Measurements from ENCODE around the gene PKD1L1. TPM values are rescaled to one million over a fixed set of nuclear protein-coding genes. Genes with fewer than 3 reads are reported as not detected.

The PKD1L1 gene
- total RNA-seq, 1 donor from 2014 or later: 0.17 TPM

DNA sequence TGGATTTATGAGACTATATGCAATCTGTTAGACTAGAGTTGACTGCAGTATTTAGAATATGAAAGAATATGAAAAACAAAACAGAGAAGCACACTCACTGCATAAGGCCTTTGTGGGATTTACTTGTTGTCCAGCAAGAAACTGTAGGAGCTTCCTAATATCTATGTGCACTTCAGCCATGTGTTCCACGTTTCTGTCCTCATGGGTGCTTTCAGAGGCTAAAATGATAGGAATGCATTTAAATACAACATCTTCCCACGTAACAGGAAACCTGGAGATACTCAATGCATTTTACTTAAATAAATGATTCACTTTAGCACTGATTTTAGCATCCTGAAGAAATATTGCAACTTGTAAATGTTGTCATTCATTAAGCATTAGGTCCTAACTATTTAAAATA is 19.4 kb upstream of the PKD1L1 start:
- Mint-ChIP-seq H3K4me3 (no peak overlapping the region), H3K27me3 (no peaks in the 10 kb centered on the region), H3K36me3 (peaks cover 66% of the 10 kb centered on the region)

GRCh38 chr7:47967123-47967522 is 18.9 kb upstream of the PKD1L1 start:
- peaks cover 25% of the 10 kb centered on the region for H3K4me1 Mint-ChIP-seq (ENCODE audit: unreplicated experiment)
- TF ChIP-seq CTCF (conservative IDR thresholded peaks at IDR 0.05): no peak
- H3K4me3 Mint-ChIP-seq: no peak overlapping the region
- peaks cover 64% of the 10 kb centered on the region for H3K36me3 Mint-ChIP-seq
- no peaks in the 10 kb centered on the region for H3K9me3 Mint-ChIP-seq
- H3K27me3 Mint-ChIP-seq: no peaks in the 10 kb centered on the region
- no peak for DNase-seq (ENCODE audit: extremely low spot score, unreplicated experiment)
- H3K27ac Mint-ChIP-seq: no peak overlapping the region

More for the DNA sequence above, 19.4 kb upstream of the PKD1L1 start:
- no peaks in the 10 kb centered on the region for H3K9me3 Mint-ChIP-seq
- H3K27ac Mint-ChIP-seq: no peak overlapping the region
- peaks cover 25% of the 10 kb centered on the region for H3K4me1 Mint-ChIP-seq (ENCODE audit: unreplicated experiment)
- TF ChIP-seq CTCF (conservative IDR thresholded peaks at IDR 0.05): no peak
- DNase-seq (ENCODE audit: extremely low spot score, unreplicated experiment): no peak

DNA sequence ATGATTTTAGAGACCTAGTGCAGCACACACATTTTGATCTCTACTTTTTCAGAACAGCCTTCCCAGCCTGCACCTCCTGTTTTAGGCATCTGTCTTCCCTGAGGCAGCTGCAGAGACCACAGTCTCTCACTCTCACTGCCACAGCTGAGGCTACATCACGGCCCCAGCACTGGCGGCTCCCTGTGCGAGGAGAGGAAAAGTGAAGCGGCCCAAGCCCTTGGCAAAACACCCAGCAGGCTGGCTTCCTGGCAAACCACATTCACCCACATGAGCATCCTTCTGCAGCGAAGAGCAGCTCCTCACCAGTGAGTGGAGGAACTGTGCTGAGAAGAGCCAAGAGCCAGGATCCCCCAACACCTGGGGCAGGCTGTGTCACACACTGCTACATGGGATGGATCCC is 17.2 kb upstream of the PKD1L1 start:
- Mint-ChIP-seq H3K27me3 (no peaks in the 10 kb centered on the region), H3K36me3 (peaks cover 73% of the 10 kb centered on the region), H3K4me1 (ENCODE audit: unreplicated experiment) (peaks cover 17% of the 10 kb centered on the region), H3K4me3 (no peak overlapping the region), H3K9me3 (no peaks in the 10 kb centered on the region), H3K27ac (no peak overlapping the region)
- TF ChIP-seq CTCF (conservative IDR thresholded peaks at IDR 0.05): no peak
- no peak for DNase-seq (ENCODE audit: extremely low spot score, unreplicated experiment)

DNA sequence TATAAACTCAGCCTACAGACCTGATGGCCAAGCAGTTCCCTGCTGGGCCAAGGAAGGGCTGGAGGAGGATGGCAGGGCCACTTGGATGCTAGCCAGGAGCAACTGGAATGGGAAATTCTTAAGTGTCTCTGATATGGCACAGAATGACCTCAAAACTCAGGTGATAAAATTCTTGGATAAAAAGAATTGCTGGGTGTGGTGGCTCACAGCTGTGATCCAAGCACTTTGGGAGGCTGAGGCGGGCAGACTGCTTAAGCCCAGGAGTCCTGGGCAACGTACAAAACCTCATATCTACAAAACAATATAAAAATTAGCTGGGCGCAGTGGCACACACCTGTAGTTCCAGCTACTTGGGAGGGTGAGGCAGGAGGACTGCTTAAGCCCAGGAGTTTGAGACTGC is 14.0 kb upstream of the PKD1L1 start:
- peaks cover 60% of the 10 kb centered on the region for H3K36me3 Mint-ChIP-seq
- H3K4me3 Mint-ChIP-seq: no peak overlapping the region
- no peaks in the 10 kb centered on the region for H3K27me3 Mint-ChIP-seq
- TF ChIP-seq CTCF (conservative IDR thresholded peaks at IDR 0.05): no peak
- no peaks in the 10 kb centered on the region for H3K4me1 Mint-ChIP-seq (ENCODE audit: unreplicated experiment)
- no peak for DNase-seq (ENCODE audit: extremely low spot score, unreplicated experiment)
- H3K9me3 Mint-ChIP-seq: no peaks in the 10 kb centered on the region
- H3K27ac Mint-ChIP-seq: no peak overlapping the region

DNA sequence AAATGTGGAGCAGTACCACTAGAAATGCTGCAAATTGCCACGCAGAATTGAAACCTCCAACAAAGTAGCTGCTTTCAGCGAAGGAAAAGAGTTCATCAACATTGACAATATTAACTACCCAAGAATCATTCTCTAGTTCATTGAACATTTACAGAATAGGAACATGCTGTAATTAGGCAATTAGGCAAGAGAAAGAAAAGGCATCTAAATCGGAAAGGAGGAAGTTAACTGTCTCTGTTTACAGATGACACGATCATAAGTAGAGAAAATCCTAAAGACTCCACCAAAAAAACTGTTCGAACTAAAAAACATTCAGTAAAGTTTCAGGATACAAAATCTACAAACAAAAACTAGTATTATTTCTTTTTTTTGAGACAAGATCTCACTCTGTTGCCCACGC is 8.9 kb upstream of the PKD1L1 start:
- peaks cover 48% of the 10 kb centered on the region for H3K36me3 Mint-ChIP-seq
- no peak for TF ChIP-seq CTCF (conservative IDR thresholded peaks at IDR 0.05)
- no peaks in the 10 kb centered on the region for H3K9me3 Mint-ChIP-seq
- no peak overlapping the region for H3K4me3 Mint-ChIP-seq
- DNase-seq (ENCODE audit: extremely low spot score, unreplicated experiment): no peak
- H3K4me1 Mint-ChIP-seq (ENCODE audit: unreplicated experiment): no peaks in the 10 kb centered on the region
- no peak overlapping the region for H3K27ac Mint-ChIP-seq
- H3K27me3 Mint-ChIP-seq: no peaks in the 10 kb centered on the region

- no peak for TF ChIP-seq CTCF (conservative IDR thresholded peaks at IDR 0.05)
- no peaks in the 10 kb centered on the region for H3K9me3 Mint-ChIP-seq
- no peak overlapping the region for H3K4me3 Mint-ChIP-seq
- H3K27me3 Mint-ChIP-seq: no peaks in the 10 kb centered on the region
- peak; percentile 37 for DNase-seq (ENCODE audit: extremely low spot score, unreplicated experiment)
- no peak overlapping the region for H3K27ac Mint-ChIP-seq
- peaks cover 41% of the 10 kb centered on the region for H3K36me3 Mint-ChIP-seq
- peaks cover 7% of the 10 kb centered on the region for H3K4me1 Mint-ChIP-seq (ENCODE audit: unreplicated experiment)
Measured at GRCh38 chr7:47956220-47956619, 8.0 kb upstream of the PKD1L1 start.

Measured in type B pancreatic cell (in vitro differentiated cells).